GM12873 (cell line): ENCODE results near the gene IFIT2.

Experiments
- TF ChIP-seq, protein P1 (sequence below): IDR thresholded peaks from 2 replicates; pipeline ENCODE4 v1.5.1; 2012; ENCODE audit warnings: low read depth, mild to moderate bottlenecking, moderate library complexity, low read length, control low read depth; ENCODE audit not compliant: insufficient read depth; ENCODE audit errors: missing control alignments

The IFIT2 gene

GRCh38 chr10:89343089-89343767 is 41.4 kb downstream of the IFIT2 start:
- TF ChIP-seq, protein P1, sequence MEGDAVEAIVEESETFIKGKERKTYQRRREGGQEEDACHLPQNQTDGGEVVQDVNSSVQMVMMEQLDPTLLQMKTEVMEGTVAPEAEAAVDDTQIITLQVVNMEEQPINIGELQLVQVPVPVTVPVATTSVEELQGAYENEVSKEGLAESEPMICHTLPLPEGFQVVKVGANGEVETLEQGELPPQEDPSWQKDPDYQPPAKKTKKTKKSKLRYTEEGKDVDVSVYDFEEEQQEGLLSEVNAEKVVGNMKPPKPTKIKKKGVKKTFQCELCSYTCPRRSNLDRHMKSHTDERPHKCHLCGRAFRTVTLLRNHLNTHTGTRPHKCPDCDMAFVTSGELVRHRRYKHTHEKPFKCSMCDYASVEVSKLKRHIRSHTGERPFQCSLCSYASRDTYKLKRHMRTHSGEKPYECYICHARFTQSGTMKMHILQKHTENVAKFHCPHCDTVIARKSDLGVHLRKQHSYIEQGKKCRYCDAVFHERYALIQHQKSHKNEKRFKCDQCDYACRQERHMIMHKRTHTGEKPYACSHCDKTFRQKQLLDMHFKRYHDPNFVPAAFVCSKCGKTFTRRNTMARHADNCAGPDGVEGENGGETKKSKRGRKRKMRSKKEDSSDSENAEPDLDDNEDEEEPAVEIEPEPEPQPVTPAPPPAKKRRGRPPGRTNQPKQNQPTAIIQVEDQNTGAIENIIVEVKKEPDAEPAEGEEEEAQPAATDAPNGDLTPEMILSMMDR: no peak

GRCh38 chr10:89344156-89344555 is 42.3 kb downstream of the IFIT2 start:
- TF ChIP-seq, protein P1: no peak

GRCh38 chr10:89345367-89346000 is 43.6 kb downstream of the IFIT2 start:
- TF ChIP-seq, protein P1: no peak

- TF ChIP-seq, protein P1: no peak
These were observed 44.8 kb downstream of the IFIT2 start for GRCh38 chr10:89346405-89347254.

- TF ChIP-seq, protein P1: no peak
These were observed 46.0 kb downstream of the IFIT2 start for GRCh38 chr10:89347701-89348457.

- TF ChIP-seq, protein P1: no peak
These were observed 46.6 kb downstream of the IFIT2 start for GRCh38 chr10:89348481-89348880.

- TF ChIP-seq, protein P1: no peak
These were observed 47.1 kb downstream of the IFIT2 start for GRCh38 chr10:89348975-89349374.
